Stimulated activated CD8-positive, alpha-beta memory T cell treated with anti-CD3 and anti-CD28 coated beads, Interleukin-2, amount 100 ng/mL, for 1 hour (primary cell): ENCODE measurements around the gene TESPA1.
"Not testable (repeated sequence)": the region's sequence is repeated elsewhere in the genome, so short reads cannot be mapped to it uniquely, and the experiment has no call there.

Source experiments
- DNase-seq, 2 donors: peaks; one replicate each; pipeline ENCODE4 v3.0.0-alpha.2; 2020; ENCODE audit warnings: low read depth in 2 of 2

TESPA1 gene

GRCh38 chr12:54986773-54987172 is 2.2 kb upstream of the TESPA1 start:
- not testable (repeated sequence) for DNase-seq

GRCh38 chr12:54983536-54984101 is 943 bp downstream of the TESPA1 start:
- no peak for DNase-seq

- no peak for DNase-seq
These were observed 2.8 kb downstream of the TESPA1 start for GRCh38 chr12:54981796-54982195.

GRCh38 chr12:54980341-54980740 is 4.2 kb downstream of the TESPA1 start:
- DNase-seq = no peak

- no peak for DNase-seq
These were observed 6.7 kb downstream of the TESPA1 start for GRCh38 chr12:54977857-54978256.

GRCh38 chr12:54977155-54977554 is 7.4 kb downstream of the TESPA1 start:
- DNase-seq = no peak

- DNase-seq = no peak
These were observed 8.7 kb downstream of the TESPA1 start for GRCh38 chr12:54975875-54976274.

GRCh38 chr12:54975272-54975671 is 9.3 kb downstream of the TESPA1 start:
- no peak for DNase-seq

GRCh38 chr12:54974279-54974678 is 10.3 kb downstream of the TESPA1 start:
- no peak for DNase-seq

GRCh38 chr12:54973556-54973955 is 11.0 kb downstream of the TESPA1 start:
- no peak for DNase-seq

- DNase-seq = no peak
These were observed 13.8 kb downstream of the TESPA1 start for GRCh38 chr12:54970741-54971140.

GRCh38 chr12:54968181-54968730 is 16.3 kb downstream of the TESPA1 start:
- no peak for DNase-seq

GRCh38 chr12:54967461-54967860 is 17.1 kb downstream of the TESPA1 start:
- no peak for DNase-seq

GRCh38 chr12:54961190-54961589 is 23.4 kb downstream of the TESPA1 start:
- DNase-seq = no peak

GRCh38 chr12:54959291-54960018 is 25.1 kb downstream of the TESPA1 start:
- DNase-seq = no peak

GRCh38 chr12:54958048-54958658 is 26.4 kb downstream of the TESPA1 start:
- peak in 1 of 2 donors; percentile 32 for DNase-seq

- no peak for DNase-seq
These were observed 27.5 kb downstream of the TESPA1 start for GRCh38 chr12:54956818-54957641.

GRCh38 chr12:54956322-54956721 is 28.2 kb downstream of the TESPA1 start:
- no peak for DNase-seq

GRCh38 chr12:54954801-54955200 is 29.8 kb downstream of the TESPA1 start:
- DNase-seq = no peak

- no peak for DNase-seq
These were observed 30.3 kb downstream of the TESPA1 start for GRCh38 chr12:54954228-54954627.

GRCh38 chr12:54950071-54950727 is 34.4 kb downstream of the TESPA1 start:
- no peak for DNase-seq
